Activated CD8-positive, alpha-beta memory T cell treated with anti-CD3 and anti-CD28 coated beads, Interleukin-2, amount 50 U/mL, for 1 hour (primary cell): ENCODE data around the gene NFE2L3.
"Not testable (repeated sequence)": the region's sequence is repeated elsewhere in the genome, so short reads cannot be mapped to it uniquely, and the experiment has no call there.

Source experiments
- DNase-seq: peaks from one replicate; pipeline ENCODE4 v3.0.0-alpha.2; 2020; ENCODE audit errors: extremely low read depth

NFE2L3 gene

DNA sequence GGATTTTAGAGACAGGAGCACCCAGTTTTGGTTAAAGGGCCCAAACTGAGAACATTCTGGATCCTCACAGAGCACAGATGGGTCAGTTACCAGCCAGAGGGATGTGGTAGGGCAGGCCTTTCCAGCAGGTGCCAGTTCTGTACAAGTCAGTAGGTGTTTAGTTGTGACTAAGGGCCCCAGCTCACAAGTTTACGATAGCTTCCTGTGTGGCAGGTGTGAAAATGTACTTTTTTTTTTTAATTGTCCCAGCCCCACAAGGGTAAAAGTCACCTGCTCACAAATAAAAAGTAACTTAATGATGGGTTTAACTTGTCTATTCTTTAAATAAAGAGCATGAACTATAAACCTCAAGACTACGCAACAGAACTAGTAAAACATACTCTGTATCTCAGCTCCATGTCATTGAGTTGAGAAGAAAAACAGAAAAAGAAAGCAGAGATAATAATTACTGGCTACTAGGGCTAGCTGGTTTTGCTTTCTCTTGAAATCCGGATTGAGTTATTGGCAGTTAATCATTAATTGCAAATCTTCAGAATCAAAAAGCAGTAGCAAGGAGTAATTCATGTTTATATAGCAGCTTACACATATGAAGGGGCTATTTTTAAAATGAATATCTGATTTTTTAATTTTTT lies 15.4 kb downstream of the NFE2L3 start:
- no peak for DNase-seq

DNA sequence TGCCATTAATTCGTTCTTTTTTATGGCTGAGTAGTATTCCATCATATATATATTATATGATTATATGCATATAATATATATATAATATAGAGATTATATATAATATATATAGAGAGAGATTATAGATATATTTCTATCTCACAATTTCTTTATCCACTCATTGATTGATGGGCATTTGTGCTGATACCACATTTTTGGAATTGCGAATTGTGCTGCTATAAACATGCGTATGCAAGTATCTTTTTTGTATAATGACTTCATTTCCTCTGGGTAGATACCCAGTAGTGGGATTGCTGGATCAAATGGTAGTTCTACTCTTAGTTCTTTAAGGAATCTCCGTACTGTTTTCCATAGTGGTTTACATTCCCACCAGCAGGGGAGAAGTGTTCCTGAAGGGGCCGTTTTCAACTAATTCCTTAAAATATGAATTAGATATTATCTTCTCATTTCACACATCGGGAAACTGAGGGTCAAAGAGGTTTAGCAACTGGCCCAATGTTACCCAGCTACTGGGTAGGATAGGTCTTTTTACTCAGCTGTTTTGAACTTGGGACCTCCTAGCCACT lies 16.5 kb downstream of the NFE2L3 start:
- DNase-seq = no peak

DNA sequence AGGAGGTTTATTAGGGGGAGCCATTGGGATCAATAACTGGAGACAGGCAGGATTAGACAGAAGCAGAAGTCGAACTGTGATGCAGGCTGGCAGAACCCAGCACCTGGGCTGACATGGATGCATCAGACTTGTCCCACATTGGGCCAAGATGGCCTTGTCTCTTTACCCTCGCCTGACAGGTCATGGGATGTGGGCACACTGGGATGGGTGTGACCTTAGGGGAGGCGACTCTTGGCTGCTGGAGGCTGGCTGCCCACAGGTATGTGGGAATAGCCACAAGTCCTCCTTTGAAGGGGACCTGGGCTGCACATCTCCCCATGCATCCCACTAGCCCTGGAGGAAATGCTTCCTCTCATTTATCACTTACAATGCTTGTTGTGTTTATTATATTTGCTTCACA lies 17.3 kb downstream of the NFE2L3 start:
- no peak for DNase-seq

DNA sequence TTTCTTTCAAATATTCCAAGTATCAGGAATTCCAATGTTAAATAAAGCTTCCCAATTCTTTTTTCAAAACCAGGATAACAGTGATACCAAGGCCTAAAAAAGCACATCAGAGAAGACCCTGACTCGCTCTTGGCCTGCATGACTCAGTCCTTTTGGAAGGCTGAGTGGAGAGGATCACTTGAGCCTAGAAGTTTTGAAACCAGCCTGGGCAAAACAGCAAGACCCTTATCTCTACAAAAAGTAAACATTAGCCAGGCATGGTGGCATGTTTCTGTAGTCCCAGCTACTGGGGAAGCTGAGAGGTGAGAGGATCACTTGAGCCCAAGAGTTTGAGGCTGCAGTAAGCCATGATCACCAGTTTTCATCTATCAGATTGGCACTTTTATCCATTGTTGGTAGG lies 18.7 kb downstream of the NFE2L3 start:
- no peak for DNase-seq

DNA sequence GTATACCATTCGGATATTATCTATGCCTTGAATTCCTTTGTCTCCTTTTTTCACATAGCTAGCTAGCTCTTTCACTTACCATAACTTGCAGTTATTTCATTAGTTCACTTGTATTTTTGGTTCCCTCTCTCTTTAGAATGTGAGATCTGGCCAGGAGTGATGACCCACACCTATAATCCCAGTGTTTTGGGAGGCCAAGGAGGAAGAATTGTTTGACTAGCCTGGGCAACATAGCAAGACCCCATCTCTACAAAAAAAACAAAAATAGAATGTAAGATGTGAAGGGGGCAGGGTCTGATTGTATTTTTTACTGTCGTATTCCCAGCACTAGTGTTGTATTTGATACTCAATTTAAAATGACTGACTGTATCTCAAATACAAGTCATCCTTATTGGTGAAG lies 19.6 kb downstream of the NFE2L3 start:
- no peak for DNase-seq

DNA sequence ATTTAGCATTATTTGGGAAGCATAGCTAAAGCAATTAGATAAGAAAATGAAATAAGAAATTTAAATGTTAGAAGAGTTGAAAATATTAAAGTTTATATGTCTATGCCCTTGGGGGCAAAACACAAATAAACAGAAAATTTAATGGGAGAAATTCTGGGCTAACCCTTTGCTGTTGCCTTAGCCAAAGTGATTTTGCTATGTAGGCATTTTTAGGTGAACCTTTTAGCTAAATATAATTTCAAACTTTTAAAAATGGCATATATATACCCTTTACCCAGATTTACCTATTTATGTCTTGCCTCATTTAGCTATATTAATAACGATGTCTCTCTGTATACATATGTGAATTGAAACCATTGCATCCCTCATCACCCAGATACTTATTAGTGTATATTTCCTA lies 20.1 kb downstream of the NFE2L3 start:
- DNase-seq = no peak

DNA sequence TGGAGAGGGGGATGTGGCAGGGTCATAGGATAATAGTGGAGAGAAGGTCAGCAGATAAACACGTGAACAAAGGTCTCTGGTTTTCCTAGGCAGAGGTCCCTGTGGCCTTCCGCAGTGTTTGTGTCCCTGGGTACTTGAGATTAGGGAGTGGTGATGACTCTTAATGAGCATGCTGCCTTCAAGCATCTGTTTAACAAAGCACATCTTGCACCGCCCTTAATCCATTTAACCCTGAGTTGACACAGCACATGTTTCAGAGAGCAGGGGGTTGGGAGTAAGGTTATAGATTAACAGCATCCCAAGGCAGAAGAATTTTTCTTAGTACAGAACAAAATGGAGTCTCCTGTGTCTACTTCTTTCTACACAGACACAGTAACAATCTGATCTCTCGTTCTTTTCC lies 23.9 kb downstream of the NFE2L3 start:
- not testable (repeated sequence) for DNase-seq

DNA sequence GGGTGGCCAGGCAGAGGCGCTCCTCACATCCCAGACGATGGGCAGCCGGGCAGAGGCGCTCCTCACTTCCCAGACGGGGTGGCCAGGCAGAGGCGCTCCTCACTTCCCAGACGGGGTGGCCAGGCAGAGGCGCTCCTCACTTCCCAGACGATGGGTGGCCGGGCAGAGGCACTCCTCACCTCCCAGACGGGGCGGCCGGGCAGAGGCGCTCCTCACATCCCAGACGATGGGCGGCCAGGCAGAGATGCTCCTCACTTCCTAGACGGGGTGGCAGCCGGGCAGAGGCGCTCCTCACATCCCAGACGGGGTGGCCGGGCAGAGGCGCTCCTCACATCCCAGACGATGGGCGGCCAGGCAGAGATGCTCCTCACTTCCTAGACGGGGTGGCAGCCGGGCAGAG lies 24.7 kb downstream of the NFE2L3 start:
- not testable (repeated sequence) for DNase-seq

DNA sequence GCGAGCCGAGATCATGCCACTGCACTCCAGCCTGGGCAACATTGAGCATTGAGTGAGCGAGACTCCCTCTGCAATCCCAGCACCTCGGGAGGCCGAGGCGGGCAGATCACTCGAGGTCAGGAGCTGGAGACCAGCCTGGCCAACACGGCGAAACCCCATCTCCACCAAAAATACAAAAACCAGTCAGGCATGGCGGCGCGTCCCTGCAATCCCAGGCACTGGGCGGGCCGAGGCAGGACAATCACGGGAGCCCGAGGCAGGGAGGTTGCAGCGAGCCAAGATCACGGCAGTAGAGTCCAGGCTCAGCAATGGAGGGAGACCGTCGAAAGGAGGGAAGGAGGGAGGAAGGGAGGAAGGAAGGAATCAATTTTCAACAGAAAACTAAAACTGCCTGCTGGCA lies 25.3 kb downstream of the NFE2L3 start:
- not testable (repeated sequence) for DNase-seq

DNA sequence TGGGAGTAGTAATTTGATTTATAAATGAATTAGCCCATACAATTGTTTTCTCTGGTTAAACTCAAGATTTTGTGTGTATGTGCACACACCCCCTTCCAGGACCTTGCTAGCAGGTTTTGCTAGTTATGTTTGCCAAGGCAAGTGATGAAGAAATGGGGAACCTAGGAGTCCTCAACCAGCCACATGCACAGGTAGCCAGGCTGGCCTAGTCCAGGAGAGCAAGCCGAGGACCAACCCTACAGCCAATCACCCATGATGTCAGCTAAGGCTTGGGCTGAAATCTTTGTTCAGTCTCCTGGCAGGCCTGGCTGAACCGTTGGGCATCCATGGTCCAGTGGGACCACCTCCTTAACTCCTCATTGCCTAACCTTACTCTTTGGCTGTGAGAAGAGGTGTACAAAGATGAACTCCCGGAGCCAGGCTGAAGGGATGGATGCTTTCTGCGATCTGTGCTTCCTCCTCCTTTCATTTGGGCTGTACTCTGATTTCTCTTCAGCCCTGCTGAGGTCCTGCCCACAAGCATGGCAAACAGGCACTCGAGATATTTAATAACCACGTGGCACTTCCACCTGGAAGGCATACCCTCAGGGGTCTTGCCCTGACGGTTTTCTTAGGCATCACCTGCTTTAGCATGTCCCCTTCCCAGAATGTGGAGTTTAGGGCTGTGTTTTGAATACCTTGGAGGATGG lies 26.4 kb downstream of the NFE2L3 start:
- no peak for DNase-seq

DNA sequence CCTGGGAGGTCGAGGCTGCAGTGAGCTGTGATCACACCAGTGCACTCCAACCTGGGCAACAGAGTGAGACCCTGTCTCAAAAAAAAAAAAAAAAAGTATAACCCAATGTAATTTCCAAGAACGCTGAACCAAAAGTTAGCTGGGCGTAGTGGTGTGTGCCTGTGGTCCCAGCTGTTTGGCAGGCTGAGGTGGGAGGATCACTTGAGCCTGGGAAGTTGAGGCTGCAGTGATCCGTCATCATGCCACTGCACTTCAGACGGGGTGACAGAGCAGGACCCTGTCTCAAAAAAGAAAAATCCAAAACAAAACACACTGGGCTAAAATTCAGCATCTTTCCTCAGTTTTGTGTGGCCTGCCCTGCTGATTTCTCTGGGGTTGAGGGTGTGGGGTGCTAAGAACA lies 27.4 kb downstream of the NFE2L3 start:
- no peak for DNase-seq

DNA sequence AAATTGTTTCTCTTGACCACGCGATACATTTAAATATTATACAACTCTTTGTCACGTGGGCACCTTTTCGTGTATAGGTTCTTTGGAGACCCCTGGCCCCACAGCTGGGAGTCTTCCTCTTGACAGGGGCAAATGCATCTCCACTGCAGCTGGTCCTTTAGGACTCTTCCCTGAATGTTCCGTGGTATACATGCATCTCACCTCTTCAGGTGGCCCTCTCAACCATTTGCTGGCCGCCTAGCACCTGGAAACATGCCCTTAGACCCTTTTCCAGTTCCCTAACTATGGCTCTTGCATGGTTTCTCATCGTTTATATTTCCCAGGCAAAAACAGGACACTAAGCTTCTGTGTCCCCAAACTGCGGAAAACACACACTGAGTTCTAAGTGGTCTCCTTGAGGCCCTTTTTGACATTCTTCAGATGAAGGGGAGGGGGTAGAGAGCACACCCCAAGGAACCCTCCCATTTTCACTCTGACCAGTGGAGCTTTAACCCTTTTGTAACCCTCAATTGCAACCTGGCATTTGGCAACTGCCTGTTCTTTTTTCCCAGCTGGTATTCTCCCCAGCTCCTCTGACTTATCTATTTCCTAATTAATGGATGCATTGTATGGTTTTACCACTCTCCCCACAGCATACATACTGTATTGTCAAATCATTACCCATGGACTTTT lies 28.0 kb downstream of the NFE2L3 start:
- DNase-seq = no peak

DNA sequence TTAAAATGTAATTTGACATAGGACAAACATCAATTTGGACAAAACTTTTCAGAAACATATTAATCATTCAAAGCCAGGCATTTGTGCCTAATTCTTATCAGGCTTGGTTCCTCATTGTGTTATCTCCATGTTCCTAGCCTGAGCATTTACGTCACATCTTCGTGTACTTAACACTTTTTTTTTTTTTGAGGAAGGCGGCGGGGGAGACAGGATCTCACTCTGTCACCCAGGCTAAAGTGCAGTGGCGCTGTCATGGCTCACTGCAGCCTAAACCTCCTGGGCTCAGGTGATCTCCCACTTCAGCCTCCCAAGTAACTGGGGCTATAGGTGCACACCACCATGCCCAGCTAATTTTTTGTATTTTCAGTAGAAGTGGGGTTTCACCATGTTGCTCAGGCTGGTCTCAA lies 28.8 kb downstream of the NFE2L3 start:
- DNase-seq = no peak

DNA sequence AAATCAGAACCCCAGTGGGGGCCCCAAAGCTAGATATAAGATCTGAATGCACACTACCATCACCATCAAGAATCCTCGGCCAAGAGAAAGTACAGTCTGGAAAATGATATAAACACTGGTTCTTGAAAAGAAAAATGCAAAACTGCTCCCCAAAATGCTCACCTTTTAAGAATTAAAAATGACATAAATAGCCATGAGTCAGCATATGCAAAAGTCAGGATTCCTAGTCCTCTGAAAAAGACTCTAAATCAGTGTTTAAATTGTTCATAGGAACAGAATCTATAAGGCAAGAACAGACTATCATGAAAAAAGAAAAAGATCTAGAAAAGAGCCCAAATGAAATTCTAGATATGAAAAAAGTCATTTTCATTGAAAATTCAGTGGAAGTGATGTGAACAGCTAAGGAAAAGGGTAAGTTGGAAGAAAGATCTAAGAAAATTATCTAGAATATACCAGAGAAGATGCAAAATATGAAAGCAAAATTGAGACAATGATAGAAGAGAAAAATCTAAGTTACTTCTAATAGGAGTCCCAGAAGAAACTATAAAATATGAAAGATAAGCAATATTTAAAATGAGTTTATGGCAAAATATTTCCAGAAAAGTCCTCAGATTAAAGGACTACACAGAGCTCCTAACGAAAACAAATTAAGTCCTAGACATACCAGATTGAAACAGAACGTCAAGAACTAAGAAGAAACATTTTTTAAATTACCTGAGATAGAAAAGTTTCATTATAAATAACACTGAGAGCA lies 29.7 kb downstream of the NFE2L3 start:
- DNase-seq = no peak

DNA sequence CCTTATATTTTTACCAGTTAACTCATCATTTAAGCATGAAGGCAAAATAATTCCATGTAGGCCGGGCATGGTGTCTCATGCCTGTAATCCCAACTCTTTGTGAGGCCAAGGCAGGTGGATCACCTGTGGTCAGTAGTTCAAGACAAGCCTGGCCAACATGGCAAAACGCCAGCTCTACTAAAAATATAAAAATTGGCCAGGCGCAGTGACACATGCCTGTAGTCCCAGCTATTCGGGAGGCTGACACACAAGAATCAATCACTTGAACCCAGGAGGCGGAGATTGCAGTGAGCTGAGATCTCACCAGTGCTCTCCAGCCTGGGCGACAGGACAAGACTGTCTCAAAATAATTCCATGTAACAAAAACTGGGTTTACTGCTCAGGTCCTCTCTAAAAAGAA lies 30.3 kb downstream of the NFE2L3 start:
- no peak for DNase-seq

DNA sequence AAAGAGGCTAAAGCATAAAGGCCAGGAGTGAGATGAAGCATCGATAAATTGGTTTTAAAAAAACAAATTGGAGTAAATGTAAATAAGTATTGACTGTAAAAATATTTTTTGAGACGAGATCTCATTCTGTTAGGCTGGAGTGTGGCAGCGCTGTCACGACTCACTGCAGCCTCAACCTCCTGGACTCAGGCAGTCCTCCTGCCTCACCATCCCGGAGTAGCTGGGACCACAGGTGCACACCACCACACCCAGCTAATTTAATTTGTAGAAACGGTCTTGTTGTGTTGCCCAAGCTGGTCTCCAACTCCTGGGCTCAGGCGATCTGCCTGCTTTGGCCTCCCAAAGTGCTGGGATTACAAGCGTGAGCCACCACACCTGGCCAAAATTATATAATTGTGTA lies 30.7 kb downstream of the NFE2L3 start:
- no peak for DNase-seq

DNA sequence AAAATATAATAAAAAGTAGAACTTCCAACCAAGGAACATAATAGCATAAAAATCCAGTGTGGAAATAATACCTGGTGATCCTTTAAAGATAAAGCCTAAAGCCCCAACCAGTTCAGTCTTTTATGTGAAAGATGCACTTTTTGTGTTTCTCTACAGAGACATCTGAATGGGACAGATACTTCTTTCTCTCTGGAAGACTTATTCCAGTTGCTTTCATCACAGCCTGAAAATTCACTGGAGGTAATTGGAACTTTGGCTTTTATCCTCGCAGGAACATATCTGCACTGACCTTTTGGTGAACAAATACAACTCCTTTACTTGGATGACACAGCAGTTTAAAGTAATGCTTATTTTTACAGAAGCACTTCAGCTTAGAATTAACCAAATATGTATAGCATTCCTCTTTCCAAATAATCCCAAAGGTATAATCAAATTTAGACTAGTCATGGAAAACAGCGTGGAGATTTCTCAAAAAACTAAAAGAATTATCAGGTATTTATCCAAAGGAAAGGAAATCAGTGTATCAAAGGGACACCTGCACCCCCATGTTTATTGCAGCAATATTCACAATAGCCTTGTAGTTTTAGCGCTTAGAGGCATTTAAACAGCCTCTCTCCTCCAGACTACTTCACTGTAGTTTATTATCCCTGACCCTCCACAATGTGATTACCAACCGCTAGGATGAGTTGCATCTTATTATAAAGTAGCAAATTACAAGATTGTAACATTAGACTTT lies 31.7 kb downstream of the NFE2L3 start:
- DNase-seq = no peak

DNA sequence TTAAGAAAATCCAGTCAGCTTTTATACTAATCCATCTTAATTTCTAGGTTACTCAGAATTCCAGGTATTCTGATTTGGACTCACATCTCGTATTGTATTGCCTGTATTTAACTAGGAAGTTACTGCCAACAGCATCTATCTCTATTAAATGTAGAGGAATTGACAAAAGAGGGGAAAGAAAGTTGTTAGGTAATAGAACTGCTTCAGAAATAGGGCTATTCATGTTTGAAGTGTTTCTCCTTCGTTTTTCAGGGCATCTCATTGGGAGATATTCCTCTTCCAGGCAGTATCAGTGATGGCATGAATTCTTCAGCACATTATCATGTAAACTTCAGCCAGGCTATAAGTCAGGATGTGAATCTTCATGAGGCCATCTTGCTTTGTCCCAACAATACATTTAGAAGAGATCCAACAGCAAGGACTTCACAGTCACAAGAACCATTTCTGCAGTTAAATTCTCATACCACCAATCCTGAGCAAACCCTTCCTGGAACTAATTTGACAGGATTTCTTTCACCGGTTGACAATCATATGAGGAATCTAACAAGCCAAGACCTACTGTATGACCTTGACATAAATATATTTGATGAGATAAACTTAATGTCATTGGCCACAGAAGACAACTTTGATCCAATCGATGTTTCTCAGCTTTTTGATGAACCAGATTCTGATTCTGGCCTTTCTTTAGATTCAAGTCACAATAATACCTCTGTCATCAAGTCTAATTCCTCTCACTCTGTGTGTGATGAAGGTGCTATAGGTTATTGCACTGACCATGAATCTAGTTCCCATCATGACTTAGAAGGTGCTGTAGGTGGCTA lies 32.5 kb downstream of the NFE2L3 start:
- not testable (repeated sequence) for DNase-seq

DNA sequence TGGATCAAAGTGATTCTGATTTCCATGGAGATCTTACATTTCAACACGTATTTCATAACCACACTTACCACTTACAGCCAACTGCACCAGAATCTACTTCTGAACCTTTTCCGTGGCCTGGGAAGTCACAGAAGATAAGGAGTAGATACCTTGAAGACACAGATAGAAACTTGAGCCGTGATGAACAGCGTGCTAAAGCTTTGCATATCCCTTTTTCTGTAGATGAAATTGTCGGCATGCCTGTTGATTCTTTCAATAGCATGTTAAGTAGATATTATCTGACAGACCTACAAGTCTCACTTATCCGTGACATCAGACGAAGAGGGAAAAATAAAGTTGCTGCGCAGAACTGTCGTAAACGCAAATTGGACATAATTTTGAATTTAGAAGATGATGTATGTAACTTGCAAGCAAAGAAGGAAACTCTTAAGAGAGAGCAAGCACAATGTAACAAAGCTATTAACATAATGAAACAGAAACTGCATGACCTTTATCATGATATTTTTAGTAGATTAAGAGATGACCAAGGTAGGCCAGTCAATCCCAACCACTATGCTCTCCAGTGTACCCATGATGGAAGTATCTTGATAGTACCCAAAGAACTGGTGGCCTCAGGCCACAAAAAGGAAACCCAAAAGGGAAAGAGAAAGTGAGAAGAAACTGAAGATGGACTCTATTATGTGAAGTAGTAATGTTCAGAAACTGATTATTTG lies 33.3 kb downstream of the NFE2L3 start:
- no peak for DNase-seq

DNA sequence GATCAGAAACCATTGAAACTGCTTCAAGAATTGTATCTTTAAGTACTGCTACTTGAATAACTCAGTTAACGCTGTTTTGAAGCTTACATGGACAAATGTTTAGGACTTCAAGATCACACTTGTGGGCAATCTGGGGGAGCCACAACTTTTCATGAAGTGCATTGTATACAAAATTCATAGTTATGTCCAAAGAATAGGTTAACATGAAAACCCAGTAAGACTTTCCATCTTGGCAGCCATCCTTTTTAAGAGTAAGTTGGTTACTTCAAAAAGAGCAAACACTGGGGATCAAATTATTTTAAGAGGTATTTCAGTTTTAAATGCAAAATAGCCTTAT lies 33.8 kb downstream of the NFE2L3 start:
- no peak for DNase-seq
